NT2/D1 (cell line): Measurements from ENCODE around the gene PDIA6.

Source experiments
- YY1 ChIP-seq: IDR thresholded peaks from 2 replicates; pipeline ENCODE4 v1.6.1; 2011; ENCODE audit not compliant: insufficient read length, insufficient read depth
- ZNF274 ChIP-seq: IDR thresholded peaks from 2 replicates; pipeline ENCODE4 v1.6.1; 2011; ENCODE audit warnings: mild to moderate bottlenecking, low read depth, low read length

GRCh38 chr2:10834068-10834655 is 21.6 kb upstream of the PDIA6 start:
- TF ChIP-seq YY1: no peak
- TF ChIP-seq ZNF274: no peak
